Suppressor macrophage treated with lipopolysaccharide for 1 hour (primary cell): ENCODE measurements around the gene PPP1R3F.
A peak's percentile ranks its signal among the peaks of the same experiment; 100 is the strongest.

ENCODE experiments used
- DNase-seq, 3 donors: peaks; one replicate each; pipeline ENCODE4 v3.0.0-alpha.2; 2020 to 2022

The PPP1R3F gene

DNA sequence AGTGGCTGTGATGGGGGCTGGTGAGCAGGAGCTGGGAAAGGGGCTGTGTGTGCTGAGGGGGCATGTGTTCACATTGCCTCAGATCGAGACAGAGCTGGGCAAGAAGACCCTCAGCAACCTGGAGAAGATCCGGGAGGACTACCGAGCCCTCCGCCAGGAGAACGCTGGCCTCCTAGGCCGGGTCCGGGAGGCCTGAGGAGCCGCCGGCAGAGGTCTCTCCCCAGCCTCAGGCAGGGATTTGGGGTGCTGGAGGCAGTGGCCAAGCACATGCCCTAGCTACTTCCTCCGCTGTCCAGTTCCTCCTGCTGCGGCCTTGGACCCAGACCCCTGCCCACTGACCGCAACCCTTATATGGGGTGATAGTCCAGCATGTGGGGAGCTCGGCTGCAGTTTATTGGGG, 19.5 kb upstream of the PPP1R3F start:
- DNase-seq, result no peak

GRCh38 chrX:49250578-49250977, 19.0 kb upstream of the PPP1R3F start:
- DNase-seq, result no peak

- DNase-seq, result no peak
Observed at GRCh38 chrX:49251325-49251724, 18.3 kb upstream of the PPP1R3F start.

DNA sequence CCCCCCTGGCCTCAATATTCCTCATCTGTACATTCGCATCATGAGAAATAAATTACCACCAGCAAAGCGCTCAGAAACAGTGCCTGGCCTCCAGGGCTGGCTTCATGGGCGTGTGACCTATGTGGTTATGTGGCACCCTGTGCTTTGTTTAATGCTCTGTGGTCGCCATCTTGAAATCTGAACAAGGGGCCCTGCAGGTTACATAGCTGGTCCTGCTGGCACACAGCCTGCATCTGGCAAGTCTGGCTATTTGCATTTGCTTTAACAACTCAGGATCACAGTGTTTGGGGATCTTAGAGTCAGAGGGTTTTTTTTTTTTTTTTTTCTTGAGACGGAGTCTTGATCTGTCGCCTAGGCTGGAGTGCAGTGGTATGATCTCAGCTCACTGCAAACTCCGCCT, 15.0 kb upstream of the PPP1R3F start:
- DNase-seq, result no peak

DNA sequence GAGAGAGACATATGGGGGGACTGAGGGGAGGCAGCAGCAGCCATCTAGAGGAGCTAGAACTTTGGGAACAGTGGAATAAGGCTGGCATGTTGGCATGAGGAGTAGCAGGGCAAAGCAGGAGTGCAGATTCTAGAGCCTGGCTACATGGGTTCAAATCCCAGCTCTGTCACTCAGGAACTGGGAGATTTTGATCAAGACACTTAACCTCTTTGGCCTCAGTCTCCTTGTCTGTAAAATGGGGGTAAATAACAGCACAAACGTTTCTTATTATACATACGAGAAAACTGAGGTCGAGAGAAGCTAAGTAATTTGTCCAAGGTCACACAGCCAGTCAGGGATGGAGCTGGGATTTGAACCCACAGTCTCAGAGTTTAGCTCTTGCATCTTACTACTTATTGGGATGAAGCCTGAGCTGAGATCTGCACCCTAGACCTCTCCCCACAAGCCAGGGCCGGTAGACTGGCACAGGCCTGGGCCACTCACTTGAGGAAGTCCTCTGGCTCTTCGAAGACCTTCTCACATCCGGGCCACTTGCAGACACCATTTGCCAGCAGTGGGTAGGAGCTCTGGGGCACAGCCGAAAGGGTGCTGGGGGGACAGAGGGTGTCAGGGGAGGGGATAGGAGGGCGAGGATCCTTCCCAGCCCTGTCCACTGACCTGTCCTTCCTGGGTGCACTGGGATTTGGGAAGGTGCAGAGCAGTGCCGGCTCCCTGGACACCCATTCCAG, 13.2 kb upstream of the PPP1R3F start:
- DNase-seq, result no peak

- no peak for DNase-seq
Observed at GRCh38 chrX:49257074-49257790, 12.4 kb upstream of the PPP1R3F start.

DNA sequence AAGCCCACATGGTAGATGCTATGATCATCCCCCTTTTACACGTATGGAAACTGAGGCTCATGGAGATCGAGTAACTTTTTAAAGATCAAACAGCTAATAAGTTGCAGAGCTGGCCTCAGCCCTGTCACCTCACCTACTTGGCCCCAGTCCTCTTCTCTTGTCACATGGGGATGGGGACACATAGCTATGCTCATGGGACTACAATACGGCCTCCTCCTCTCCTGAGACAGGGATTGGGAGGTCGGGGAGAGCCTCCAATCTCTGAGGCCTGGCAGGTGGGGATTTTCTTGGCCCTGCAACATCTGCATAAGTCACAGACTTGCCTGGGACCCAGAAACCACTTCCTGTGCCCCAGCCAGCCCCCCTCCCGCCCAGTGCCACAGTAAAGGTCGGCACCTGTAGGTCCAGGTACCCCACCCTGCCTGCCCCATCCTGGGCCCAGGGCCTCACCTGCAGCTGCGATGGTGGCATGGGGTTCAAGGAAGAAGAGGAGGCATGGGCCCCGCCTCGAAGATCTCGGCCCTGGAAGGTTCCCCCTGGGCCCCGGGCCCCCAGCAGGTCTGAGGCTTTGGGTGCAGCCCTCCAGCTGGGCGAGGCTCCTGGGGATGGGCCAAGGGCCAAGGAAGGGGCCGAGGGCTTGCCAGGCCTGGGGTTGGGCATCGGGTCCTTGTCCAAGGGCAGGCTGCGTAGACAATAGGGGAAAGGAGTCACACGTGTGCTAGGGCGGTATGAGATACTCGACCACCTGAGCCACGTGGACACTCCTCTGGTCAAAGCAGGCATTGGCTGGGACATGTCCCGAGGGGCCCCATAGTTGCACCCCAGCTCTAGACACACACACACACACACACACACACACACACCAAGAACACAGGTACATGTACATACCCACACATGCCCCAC, 11.5 kb upstream of the PPP1R3F start:
- DNase-seq, result no peak

GRCh38 chrX:49258749-49259124, 10.9 kb upstream of the PPP1R3F start:
- DNase-seq, result no peak

- no peak for DNase-seq
Observed at GRCh38 chrX:49260221-49260985, 9.2 kb upstream of the PPP1R3F start.

DNA sequence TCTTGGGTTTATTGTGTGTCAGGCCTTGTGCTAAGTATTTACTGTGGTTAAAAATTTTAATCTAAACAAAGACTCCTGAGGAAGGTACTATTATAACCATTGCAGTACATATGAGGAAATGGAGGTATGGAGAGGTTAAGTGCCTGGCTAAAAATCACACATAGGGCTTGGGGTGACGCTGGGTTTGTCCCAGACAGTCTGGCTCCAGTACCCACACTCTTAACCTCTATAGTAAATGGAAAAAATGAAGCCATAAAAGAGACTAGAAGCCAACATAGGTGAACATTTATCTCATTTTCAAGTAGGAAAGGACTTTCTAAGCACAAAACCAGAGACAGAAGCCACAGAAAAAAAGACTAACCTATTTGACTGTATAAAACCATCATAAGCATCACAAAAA, 7.0 kb upstream of the PPP1R3F start:
- DNase-seq, result no peak

GRCh38 chrX:49263631-49264030, 6.0 kb upstream of the PPP1R3F start:
- no peak for DNase-seq

DNA sequence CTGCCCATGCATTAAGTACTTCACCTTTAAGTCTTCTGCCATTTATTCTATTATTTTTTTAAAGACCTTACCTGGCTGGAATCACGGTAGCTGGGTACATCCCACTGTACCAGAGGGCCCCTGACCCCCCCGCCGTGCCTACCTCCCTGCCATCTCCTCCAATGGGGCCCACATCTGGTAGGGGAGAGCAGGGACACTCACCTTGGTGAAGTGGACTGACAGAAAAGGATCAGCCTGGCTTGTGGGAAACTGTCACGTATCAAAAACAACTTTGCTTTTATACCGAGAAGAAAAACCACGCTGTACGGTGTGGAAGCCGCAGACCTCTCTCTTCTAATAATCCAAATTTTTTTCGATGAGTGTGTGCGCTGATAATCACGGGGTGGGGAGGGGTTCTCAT, 5.1 kb upstream of the PPP1R3F start, which contains the start of gene FOXP3:
TSS of gene FOXP3 (minus strand) at position 251 of the 400 bp plus-strand sequence. CDS start 6,205 bp downstream, outside the sequence.
- no peak for DNase-seq

- no peak for DNase-seq
Observed at GRCh38 chrX:49266523-49267445, 2.8 kb upstream of the PPP1R3F start.

DNA sequence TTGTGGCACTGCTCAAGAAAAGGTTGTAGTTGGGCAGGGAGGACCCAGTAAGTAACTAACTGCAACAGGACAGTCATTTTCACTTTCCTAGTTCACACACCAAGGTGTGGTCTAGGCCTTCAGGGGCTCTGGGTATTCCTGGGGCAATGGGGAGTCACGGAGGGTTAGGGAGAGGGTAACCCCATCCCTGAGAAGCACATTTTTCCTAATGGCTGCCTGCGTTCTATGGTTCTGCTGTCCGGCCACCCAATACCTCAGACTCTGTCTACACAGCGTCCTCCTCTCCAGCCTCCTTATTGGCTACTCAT, 937 bp upstream of the PPP1R3F start:
- DNase-seq, result peak in 1 of 3 donors; percentile 1

GRCh38 chrX:49269010-49269766, 405 bp upstream of the PPP1R3F start:
- peak; percentile 94 to 96 (median 95) for DNase-seq

DNA sequence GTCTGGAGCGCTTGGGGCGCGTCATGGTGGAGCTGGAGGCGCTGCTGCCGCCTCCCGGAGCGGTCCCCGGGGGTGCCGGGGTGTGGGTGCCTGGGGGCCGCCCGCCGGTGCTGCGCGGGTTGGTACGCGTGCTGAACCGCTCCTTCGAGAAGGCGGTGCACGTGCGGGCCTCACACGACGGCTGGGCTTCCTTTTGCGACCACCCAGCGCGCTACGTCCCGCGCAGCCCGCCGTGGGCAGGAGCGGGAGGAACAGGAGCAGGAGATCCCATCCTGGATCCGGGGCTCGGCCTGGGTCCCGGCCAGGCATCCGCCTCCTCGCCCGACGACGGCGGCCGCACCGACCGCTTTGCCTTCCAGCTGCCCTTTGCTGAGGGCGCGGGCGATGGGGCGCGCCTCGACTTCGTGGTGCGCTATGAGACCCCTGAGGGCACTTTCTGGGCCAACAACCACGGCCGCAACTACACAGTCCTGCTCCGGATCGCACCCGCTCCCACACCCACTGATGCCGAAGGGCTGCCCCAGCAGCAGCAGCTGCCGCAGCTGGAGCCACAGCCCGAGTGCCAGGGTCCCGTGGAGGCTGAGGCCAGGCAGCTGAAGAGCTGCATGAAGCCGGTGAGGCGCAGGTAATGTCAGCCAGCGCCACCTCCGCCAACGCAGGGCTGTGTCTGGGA, 792 bp downstream of the PPP1R3F start:
- no peak for DNase-seq

- DNase-seq, result no peak
Observed at GRCh38 chrX:49271341-49271740, 1.7 kb downstream of the PPP1R3F start.

DNA sequence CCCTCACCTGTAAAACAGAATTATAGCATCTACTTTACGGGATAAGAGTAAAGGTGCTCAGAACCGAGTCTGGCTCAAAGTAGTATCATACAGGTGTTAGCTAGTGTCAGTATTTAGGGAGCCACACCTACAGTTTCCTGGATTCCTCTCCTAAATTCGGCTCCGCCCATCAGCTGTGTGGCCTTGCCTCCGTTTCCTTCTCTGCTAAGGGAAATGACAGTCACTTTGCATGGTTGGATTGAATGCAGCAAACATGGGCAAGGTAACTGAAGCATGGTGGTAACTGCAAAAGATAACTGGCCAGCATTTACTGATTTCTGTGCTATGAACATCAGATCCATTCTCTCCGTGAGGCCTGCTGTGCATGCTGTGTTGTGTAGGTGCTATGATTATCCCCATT, 2.8 kb downstream of the PPP1R3F start:
- no peak for DNase-seq

- DNase-seq, result no peak
Observed at GRCh38 chrX:49273181-49273727, 3.7 kb downstream of the PPP1R3F start.

DNA sequence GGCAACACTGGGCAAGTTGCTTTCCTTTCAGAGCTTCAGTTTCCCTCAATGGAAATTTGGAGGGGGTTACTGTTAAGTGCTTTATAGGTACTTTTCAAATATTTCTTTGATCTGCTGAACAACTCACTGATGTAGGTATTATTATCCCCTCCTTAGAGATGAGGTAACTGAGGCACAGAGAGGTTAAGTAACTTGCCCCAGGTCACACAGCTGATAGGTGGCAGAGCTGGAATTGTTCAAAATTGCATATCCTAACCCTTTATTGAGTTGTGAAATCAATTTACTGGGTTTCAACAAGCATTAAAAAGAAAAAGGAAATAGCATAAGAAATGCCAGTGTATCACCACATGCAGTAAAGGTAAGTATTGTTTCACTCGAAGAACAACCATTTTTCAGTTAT, 6.6 kb downstream of the PPP1R3F start:
- no peak for DNase-seq
